CD14-positive monocyte (primary cell): ENCODE data around the gene COL4A1. TPM values are rescaled to one million over a fixed set of nuclear protein-coding genes. Genes with fewer than 3 reads are reported as not detected.

Source experiments
- DNase-seq, 3 donors: peaks; one replicate each; pipeline ENCODE4 v3.0.0-alpha.2; 2011 to 2022
- H2AFZ ChIP-seq: 2 replicates; pipeline ENCODE4 v1.6.0; 2012; ENCODE audit warnings: mild to moderate bottlenecking, low read depth, low read length, inconsistent platforms; ENCODE audit not compliant: insufficient read depth, poor library complexity, severe bottlenecking
- H3K27ac ChIP-seq, 2 donors: 1 replicate in 1 of 2; 2 replicates in 1 of 2; pipeline ENCODE4 v1.5.1; 2012 to 2013; ENCODE audit warnings: low read length in 2 of 2, control low read depth in 1 of 2, inconsistent platforms in 1 of 2, low read depth in 1 of 2, mild to moderate bottlenecking in 1 of 2
- H3K27me3 ChIP-seq, 2 donors: one replicate each; pipeline versions ENCODE4 v1.6.0 to v1.6.1; 2011 to 2013; ENCODE audit warnings: low read length in 2 of 2; ENCODE audit not compliant: control insufficient read depth in 2 of 2, insufficient read depth in 2 of 2
- H3K36me3 ChIP-seq, 2 donors: replicated peaks in 1 of 2; 1 replicate in 1 of 2; 2 replicates in 1 of 2; pipeline versions ENCODE4 v1.5.1 to v1.6.1; 2012 to 2013; ENCODE audit warnings: low read length in 2 of 2, control low read depth in 1 of 2, inconsistent platforms in 1 of 2, mild to moderate bottlenecking in 1 of 2; ENCODE audit not compliant: insufficient read depth in 2 of 2, control insufficient read depth in 1 of 2
- H3K4me1 ChIP-seq, 2 donors: 1 replicate in 1 of 2; 2 replicates in 1 of 2; pipeline versions ENCODE4 v1.5.1 to v1.6.1; 2012 to 2013; ENCODE audit warnings: low read length in 2 of 2, control low read depth in 1 of 2, inconsistent platforms in 1 of 2, mild to moderate bottlenecking in 1 of 2, moderate library complexity in 1 of 2; ENCODE audit not compliant: insufficient read depth in 2 of 2, control insufficient read depth in 1 of 2
- H3K4me2 ChIP-seq: replicated peaks from 2 replicates; pipeline ENCODE3; 2012; ENCODE audit warnings: low read length, moderate library complexity, mild to moderate bottlenecking; ENCODE audit not compliant: poor library complexity, severe bottlenecking; ENCODE audit errors: extremely low read depth
- H3K4me3 ChIP-seq, 3 experiments: fragments of 200-600 bp in 1 of 3; sonication (generic) in 1 of 3; replicated peaks in 1 of 3; 1 replicate in 2 of 3; 2 replicates in 1 of 3; pipeline ENCODE4 v1.5.1; 2011 to 2013; ENCODE audit warnings: low read length in 3 of 3, mild to moderate bottlenecking in 3 of 3, control low read depth in 2 of 3, low read depth in 2 of 3, inconsistent platforms in 1 of 3, moderate library complexity in 1 of 3
- H3K79me2 ChIP-seq: 2 replicates; pipeline ENCODE4 v1.6.0; 2012; ENCODE audit warnings: mild to moderate bottlenecking, control low read depth, inconsistent platforms, low read length, moderate library complexity; ENCODE audit not compliant: insufficient read depth
- H3K9ac ChIP-seq: 2 replicates; pipeline ENCODE4 v1.6.0; 2017; ENCODE audit warnings: low read length, mild to moderate bottlenecking; ENCODE audit not compliant: insufficient read depth, poor library complexity, severe bottlenecking
- H3K9me3 ChIP-seq, 2 donors: replicated peaks in 1 of 2; 1 replicate in 1 of 2; 2 replicates in 1 of 2; pipeline versions ENCODE4 v1.5.1 to v1.6.1; 2012 to 2013; ENCODE audit warnings: low read length in 2 of 2, control low read depth in 1 of 2; ENCODE audit not compliant: control insufficient read depth in 1 of 2, insufficient read depth in 1 of 2
- H4K20me1 ChIP-seq: 2 replicates; pipeline ENCODE4 v1.6.0; 2012; ENCODE audit warnings: mild to moderate bottlenecking, low read length, control low read depth, moderate library complexity; ENCODE audit not compliant: insufficient read depth
- H3K27ac Mint-ChIP-seq, 7 donors: one replicate each; pipeline ENCODE4 v1.8.0; 2020; ENCODE audit warnings: mild to moderate bottlenecking in 7 of 7, mixed read lengths in 7 of 7, moderate library complexity in 6 of 7, inconsistent platforms in 2 of 7
- H3K27me3 Mint-ChIP-seq, 3 donors: one replicate each; pipeline ENCODE4 v1.8.0; 2021 to 2022; ENCODE audit warnings: low read depth in 3 of 3, mild to moderate bottlenecking in 3 of 3, mixed read lengths in 3 of 3, moderate library complexity in 3 of 3, inconsistent platforms in 1 of 3
- H3K36me3 Mint-ChIP-seq, 2 donors: one replicate each; pipeline ENCODE4 v1.8.0; 2020; ENCODE audit warnings: mixed read lengths in 2 of 2, inconsistent platforms in 1 of 2, mild to moderate bottlenecking in 1 of 2
- H3K4me1 Mint-ChIP-seq: one replicate; pipeline ENCODE4 v1.8.0; 2020; ENCODE audit warnings: mild to moderate bottlenecking, mixed read lengths
- H3K4me3 Mint-ChIP-seq, 2 donors: one replicate each; pipeline ENCODE4 v1.8.0; 2020; ENCODE audit warnings: mild to moderate bottlenecking in 2 of 2, mixed read lengths in 2 of 2, moderate library complexity in 1 of 2
- H3K9me3 Mint-ChIP-seq, 7 donors: one replicate each; pipeline ENCODE4 v1.8.0; 2020 to 2022; ENCODE audit warnings: mixed read lengths in 7 of 7, mild to moderate bottlenecking in 6 of 7, moderate library complexity in 6 of 7, inconsistent platforms in 2 of 7
- CTCF ChIP-seq: fragments of 200-600 bp; IDR thresholded peaks from one replicate; pipeline ENCODE4 v1.8.0; 2022; ENCODE audit warnings: antibody characterized with exemption, mild to moderate bottlenecking
- WGBS: methylation state at CpG from one replicate; pipeline ENCODE4 v1.1.5; 2013; ENCODE audit warnings: missing lambda C conversion rate; ENCODE audit not compliant: insufficient coverage; 5-methylcytosine and 5-hydroxymethylcytosine counted together
- intact Hi-C, 2 donors: fragments of 100-400 bp; cut with micrococcal nuclease; formaldehyde crosslinking; loops; one replicate each; pipeline versions ENCODE4 v1.15.0 to v1.15.1; 2023
- polyA plus RNA-seq, 3 donors: library from polyadenylated mRNA; depleted of rRNA in 1 of 3; unstranded in 2 of 3; stranded (reverse) in 1 of 3; fragments of 300-500 nt in 2 of 3; fragments of >200 nt in 1 of 3; fragmentation: Illumina TruSeq in 2 of 3; gene quantifications; 1 replicate in 2 of 3; 2 replicates in 1 of 3; pipeline ENCODE4 v1.2.3, GENCODE V29; 2012 to 2021

The COL4A1 gene
- polyA plus RNA-seq, 3 donors: 0.16 to 0.25 TPM; not detected in 1

GRCh38 chr13:110307767-110308655 lies 1.1 kb upstream of the COL4A1 start:
- Mint-ChIP-seq H3K9me3 (peaks cover 0 to 6% (median 2%) of the 10 kb centered on the region in 7 donors), H3K4me1 (no peaks in the 10 kb centered on the region), H3K27ac (no peak overlapping the region), H3K4me3 (peak overlapping the region in 1 of 2 donors; percentile 86), H3K27me3 (peaks cover 70 to 95% (median 86%) of the 10 kb centered on the region in 3 donors), H3K36me3 (no peaks in the 10 kb centered on the region)
- Histone ChIP-seq H3K79me2 (no peaks in the 10 kb centered on the region), H3K9ac (no peak overlapping the region), H4K20me1 (no peaks in the 10 kb centered on the region), H2AFZ (no peak overlapping the region), H3K36me3 (no peaks in the 10 kb centered on the region), H3K27me3 (peaks cover 56 to 88% of the 10 kb centered on the region in 2 donors), H3K4me2 (no peak overlapping the region), H3K27ac (no peak overlapping the region), H3K4me1 (no peaks in the 10 kb centered on the region), H3K9me3 (peaks cover 0 to 3% of the 10 kb centered on the region in 2 donors), H3K4me3 (no peak overlapping the region)
- no peak for TF ChIP-seq CTCF
- 2% methylated on average over 55 of the region's 64 CpGs for WGBS
- intact Hi-C loops: no loop called here
- no peak for DNase-seq

DNA sequence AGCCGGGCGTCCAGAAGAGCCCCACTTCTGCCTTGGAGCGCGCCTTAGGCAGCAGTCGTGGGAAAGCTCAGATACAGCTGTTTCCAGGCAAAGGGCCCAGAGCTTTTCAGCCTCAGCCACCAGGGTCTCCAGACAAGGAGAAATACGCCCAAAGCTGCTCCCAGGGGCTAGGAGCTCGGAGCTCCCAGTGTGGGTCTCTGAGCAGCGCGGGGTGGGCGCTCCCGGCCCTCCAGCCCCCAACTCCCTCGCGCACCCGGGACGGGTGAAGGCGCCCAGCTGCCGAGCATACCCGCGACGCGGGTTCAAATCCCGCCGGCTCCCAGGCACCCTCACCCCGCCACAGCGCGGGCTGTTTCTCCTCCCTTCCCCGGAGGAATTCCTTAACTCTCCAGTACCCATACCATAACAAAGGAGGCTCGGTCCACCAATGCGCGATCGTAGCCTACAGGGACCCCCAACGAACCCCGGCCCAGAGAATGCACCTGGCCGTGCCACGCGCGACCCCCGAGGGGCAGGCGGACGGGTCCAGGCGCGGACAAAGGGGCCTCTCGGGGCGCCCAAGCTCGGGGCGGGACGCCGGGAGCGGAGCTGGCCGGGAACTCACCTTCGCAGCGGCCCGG lies 507 bp downstream of the COL4A1 start:
- Mint-ChIP-seq H3K4me1 (no peaks in the 10 kb centered on the region), H3K27me3 (peaks cover 67 to 89% (median 86%) of the 10 kb centered on the region in 3 donors), H3K27ac (no peak overlapping the region), H3K36me3 (no peaks in the 10 kb centered on the region), H3K9me3 (peaks cover 0 to 6% (median 3%) of the 10 kb centered on the region in 7 donors), H3K4me3 (peak overlapping the region in 1 of 2 donors; percentile 71)
- Histone ChIP-seq H3K27me3 (peaks cover 51 to 88% of the 10 kb centered on the region in 2 donors), H3K4me2 (no peak overlapping the region), H3K9ac (no peak overlapping the region), H3K36me3 (no peaks in the 10 kb centered on the region), H3K4me1 (no peaks in the 10 kb centered on the region), H3K4me3 (no peak overlapping the region), H2AFZ (no peak overlapping the region), H4K20me1 (no peaks in the 10 kb centered on the region), H3K27ac (no peak overlapping the region), H3K9me3 (peaks cover 0 to 3% of the 10 kb centered on the region in 2 donors), H3K79me2 (no peaks in the 10 kb centered on the region)
- TF ChIP-seq CTCF: no peak
- intact Hi-C loops: no loop called here
- no peak for DNase-seq
- 4% methylated on average over 53 of the region's 53 CpGs for WGBS
